Measurements from ENCODE around the gene SORBS1.

DNA sequence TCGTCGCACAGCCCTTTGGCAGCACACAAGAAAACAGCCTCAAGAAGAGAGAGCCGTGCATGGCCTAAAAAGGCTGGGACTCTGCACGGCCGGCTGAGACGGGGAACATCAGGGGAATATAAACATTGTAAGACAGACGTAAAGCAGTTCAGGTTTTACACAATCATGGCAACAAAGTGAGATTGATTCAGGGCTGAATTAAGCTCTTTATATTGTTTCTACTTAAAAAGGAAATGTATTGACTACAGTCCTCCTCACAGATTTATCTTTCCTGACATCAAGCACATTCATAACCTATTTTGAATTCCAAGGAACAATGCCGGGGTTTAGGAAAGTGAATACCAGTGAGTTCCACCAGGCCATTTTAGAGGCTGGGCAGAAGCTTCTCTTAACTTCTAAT, 25.2 kb downstream of the SORBS1 start:
- no peak for TF ChIP-seq POLR2A (IDR thresholded peaks at IDR 0.05)
- TF ChIP-seq, protein P1, sequence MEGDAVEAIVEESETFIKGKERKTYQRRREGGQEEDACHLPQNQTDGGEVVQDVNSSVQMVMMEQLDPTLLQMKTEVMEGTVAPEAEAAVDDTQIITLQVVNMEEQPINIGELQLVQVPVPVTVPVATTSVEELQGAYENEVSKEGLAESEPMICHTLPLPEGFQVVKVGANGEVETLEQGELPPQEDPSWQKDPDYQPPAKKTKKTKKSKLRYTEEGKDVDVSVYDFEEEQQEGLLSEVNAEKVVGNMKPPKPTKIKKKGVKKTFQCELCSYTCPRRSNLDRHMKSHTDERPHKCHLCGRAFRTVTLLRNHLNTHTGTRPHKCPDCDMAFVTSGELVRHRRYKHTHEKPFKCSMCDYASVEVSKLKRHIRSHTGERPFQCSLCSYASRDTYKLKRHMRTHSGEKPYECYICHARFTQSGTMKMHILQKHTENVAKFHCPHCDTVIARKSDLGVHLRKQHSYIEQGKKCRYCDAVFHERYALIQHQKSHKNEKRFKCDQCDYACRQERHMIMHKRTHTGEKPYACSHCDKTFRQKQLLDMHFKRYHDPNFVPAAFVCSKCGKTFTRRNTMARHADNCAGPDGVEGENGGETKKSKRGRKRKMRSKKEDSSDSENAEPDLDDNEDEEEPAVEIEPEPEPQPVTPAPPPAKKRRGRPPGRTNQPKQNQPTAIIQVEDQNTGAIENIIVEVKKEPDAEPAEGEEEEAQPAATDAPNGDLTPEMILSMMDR (IDR thresholded peaks at IDR 0.05) = peak in 1 of 6 experiments; percentile 6
